D721Med (cell line): Measurements from ENCODE around the gene SSNA1.

Source experiments
- DNase-seq: peaks from one replicate; pipeline ENCODE4 v3.0.0; 2011; ENCODE audit warnings: low spot score; ENCODE audit not compliant: insufficient read length
- FAIRE-seq: peaks from 2 replicates; lab custom pipeline; 2011; peaks lifted over from hg19 to GRCh38; lab: Jason Lieb, UNC
- TF ChIP-seq, protein P1 (sequence below): IDR thresholded peaks from 2 replicates; pipeline ENCODE4 v1.5.1; 2012; ENCODE audit warnings: mild to moderate bottlenecking, control low read depth; ENCODE audit not compliant: insufficient read depth; ENCODE audit errors: missing control alignments

SSNA1 gene

DNA sequence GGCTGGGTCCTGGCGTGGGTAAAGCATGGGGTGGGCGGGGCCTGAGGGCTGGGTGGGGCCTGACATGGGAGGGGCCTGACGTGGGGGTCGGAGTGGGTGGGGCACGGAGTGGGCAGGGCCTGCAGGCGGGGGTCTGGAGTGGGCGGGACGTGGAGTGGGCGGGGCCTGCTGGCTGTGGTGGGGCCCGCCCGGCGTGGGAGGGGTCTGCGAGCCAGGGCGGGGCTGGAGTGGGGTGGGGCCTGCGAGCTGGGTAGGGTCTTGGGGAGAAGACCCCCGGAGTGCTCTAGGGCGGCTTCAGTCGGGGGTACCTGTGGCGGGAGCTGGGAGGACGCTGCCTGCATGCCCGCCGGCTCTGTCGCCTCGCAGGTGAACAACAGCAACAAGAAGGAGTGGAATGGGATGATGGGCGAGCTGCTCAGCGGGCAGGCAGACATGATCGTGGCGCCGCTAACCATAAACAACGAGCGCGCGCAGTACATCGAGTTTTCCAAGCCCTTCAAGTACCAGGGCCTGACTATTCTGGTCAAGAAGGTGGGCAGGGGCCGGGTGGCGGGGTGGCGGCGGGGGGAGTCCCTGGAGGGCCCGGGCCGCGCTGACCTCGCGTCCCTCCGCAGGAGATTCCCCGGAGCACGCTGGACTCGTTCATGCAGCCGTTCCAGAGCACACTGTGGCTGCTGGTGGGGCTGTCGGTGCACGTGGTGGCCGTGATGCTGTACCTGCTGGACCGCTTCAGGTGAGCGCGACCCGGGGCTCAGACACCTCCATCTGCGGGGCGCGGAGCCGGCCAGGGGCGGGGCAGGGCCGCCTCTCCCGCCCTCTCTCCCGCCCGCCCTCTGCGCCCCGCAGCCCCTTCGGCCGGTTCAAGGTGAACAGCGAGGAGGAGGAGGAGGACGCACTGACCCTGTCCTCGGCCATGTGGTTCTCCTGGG is 26.7 kb upstream of the SSNA1 start:
- TF ChIP-seq, protein P1, sequence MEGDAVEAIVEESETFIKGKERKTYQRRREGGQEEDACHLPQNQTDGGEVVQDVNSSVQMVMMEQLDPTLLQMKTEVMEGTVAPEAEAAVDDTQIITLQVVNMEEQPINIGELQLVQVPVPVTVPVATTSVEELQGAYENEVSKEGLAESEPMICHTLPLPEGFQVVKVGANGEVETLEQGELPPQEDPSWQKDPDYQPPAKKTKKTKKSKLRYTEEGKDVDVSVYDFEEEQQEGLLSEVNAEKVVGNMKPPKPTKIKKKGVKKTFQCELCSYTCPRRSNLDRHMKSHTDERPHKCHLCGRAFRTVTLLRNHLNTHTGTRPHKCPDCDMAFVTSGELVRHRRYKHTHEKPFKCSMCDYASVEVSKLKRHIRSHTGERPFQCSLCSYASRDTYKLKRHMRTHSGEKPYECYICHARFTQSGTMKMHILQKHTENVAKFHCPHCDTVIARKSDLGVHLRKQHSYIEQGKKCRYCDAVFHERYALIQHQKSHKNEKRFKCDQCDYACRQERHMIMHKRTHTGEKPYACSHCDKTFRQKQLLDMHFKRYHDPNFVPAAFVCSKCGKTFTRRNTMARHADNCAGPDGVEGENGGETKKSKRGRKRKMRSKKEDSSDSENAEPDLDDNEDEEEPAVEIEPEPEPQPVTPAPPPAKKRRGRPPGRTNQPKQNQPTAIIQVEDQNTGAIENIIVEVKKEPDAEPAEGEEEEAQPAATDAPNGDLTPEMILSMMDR: no peak
- FAIRE-seq: no peak
- no peak for DNase-seq

- DNase-seq (no peak), FAIRE-seq (no peak)
- TF ChIP-seq, protein P1: peak; percentile 12
Measured at GRCh38 chr9:137162505-137163364, 25.7 kb upstream of the SSNA1 start.

GRCh38 chr9:137163365-137163715 is 25.1 kb upstream of the SSNA1 start:
- TF ChIP-seq, protein P1: no peak
- DNase-seq (no peak), FAIRE-seq (no peak)

DNA sequence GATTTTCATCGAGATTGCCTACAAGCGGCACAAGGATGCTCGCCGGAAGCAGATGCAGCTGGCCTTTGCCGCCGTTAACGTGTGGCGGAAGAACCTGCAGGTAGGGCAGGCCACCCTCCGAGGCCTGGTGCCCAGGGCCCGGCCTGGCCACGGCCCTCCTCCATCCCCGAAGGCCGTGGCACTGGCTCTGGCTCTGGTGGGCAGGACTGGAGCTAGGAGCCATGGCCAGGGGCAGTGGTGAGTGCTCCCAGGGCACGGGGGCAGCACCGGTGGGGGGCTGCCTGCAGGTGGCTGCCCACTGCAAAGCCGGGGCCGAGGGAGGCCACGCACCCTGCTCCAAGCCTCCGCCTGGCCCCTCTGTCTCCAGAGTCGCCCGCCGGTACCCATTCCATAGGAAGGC is 24.7 kb upstream of the SSNA1 start:
- no peak for FAIRE-seq
- no peak for DNase-seq
- TF ChIP-seq, protein P1: no peak

- no peak for FAIRE-seq
- DNase-seq: no peak
- TF ChIP-seq, protein P1: no peak
Measured at GRCh38 chr9:137164370-137165249, 23.9 kb upstream of the SSNA1 start.

- no peak for FAIRE-seq
- TF ChIP-seq, protein P1: no peak
Measured at GRCh38 chr9:137165250-137165836, 23.1 kb upstream of the SSNA1 start.

More at GRCh38 chr9:137165250-137165836, 23.1 kb upstream of the SSNA1 start:
- DNase-seq: no peak
